GM18868 (cell line): ENCODE results near the gene BEX4.
"Not testable (repeated sequence)": the region's sequence is repeated elsewhere in the genome, so short reads cannot be mapped to it uniquely, and the experiment has no call there.

Experiments
- ATAC-seq: cut with Tn5 transposase; IDR thresholded peaks from one replicate; pipeline ENCODE4 v1.9.1; 2021; ENCODE audit warnings: mild to moderate bottlenecking, moderate library complexity; ENCODE audit not compliant: unreplicated experiment

BEX4 gene

GRCh38 chrX:103235608-103236007 lies 20.7 kb downstream of the BEX4 start:
- not testable (repeated sequence) for ATAC-seq

GRCh38 chrX:103236296-103236695 lies 21.4 kb downstream of the BEX4 start:
- no peak for ATAC-seq

- no peak for ATAC-seq
Measured at GRCh38 chrX:103240155-103240554, 25.2 kb downstream of the BEX4 start.

- ATAC-seq, result no peak
Measured at GRCh38 chrX:103248553-103248952, 33.6 kb downstream of the BEX4 start.

GRCh38 chrX:103249805-103250204 lies 34.9 kb downstream of the BEX4 start:
- ATAC-seq, result no peak

- ATAC-seq, result no peak
Measured at GRCh38 chrX:103250977-103251376, 36.1 kb downstream of the BEX4 start.

- ATAC-seq, result no peak
Measured at GRCh38 chrX:103253608-103254007, 38.7 kb downstream of the BEX4 start.

- peak; percentile 57 for ATAC-seq
Measured at GRCh38 chrX:103254171-103254824, 39.4 kb downstream of the BEX4 start.

- ATAC-seq, result peak; percentile 98
Measured at GRCh38 chrX:103254921-103255493, 40.1 kb downstream of the BEX4 start, which contains the start of gene TCEAL8. TCEAL8 (minus strand) TSS chrX:103255155; CDS start chrX:103253979, 1,176 bp downstream.

- ATAC-seq, result no peak
Measured at GRCh38 chrX:103256651-103257050, 41.7 kb downstream of the BEX4 start.

- ATAC-seq, result no peak
Measured at GRCh38 chrX:103258275-103258674, 43.4 kb downstream of the BEX4 start.
